ENCODE data around the gene PTGDS. TPM values are rescaled to one million over a fixed set of nuclear protein-coding genes. Genes with fewer than 3 reads are reported as not detected.

PTGDS gene
- total RNA-seq, 4 donors from 2014 or later: 10.4 to 77.9 (median 51.6) TPM

GRCh38 chr9:136985027-136985602, 7.8 kb downstream of the PTGDS start:
- DNase-seq (ENCODE audit: extremely low spot score): no peak
- 4% methylated on average over 7 of the region's 48 CpGs for WGBS
- H3K4me1 ChIP-seq: peaks cover 14 to 33% (median 19%) of the 10 kb centered on the region in 4 donors
- H3K4me3 ChIP-seq: no peak overlapping the region
- peaks cover 0 to 73% (median 17%) of the 10 kb centered on the region in 4 donors for H3K27me3 ChIP-seq
- no peaks in the 10 kb centered on the region for H3K36me3 ChIP-seq
- no peaks in the 10 kb centered on the region for H3K9me3 ChIP-seq
- TF ChIP-seq EP300 (IDR thresholded peaks at IDR 0.05) (no peak), POLR2A (IDR thresholded peaks at IDR 0.05; ENCODE audit: low read depth) (no peak), CTCF (IDR thresholded peaks at IDR 0.05) (no peak), POLR2AphosphoS5 (IDR thresholded peaks at IDR 0.05) (no peak)
- no peak overlapping the region for H3K27ac ChIP-seq (replicated peaks in 1 of 4)
- intact Hi-C loops (cut with DNase I): no loop called here

GRCh38 chr9:136985853-136986252, 8.5 kb downstream of the PTGDS start:
- WGBS: 25% methylated on average over 22 of the region's 33 CpGs
- intact Hi-C loops (cut with DNase I): no loop called here
- H3K4me1 ChIP-seq: peaks cover 14 to 26% (median 19%) of the 10 kb centered on the region in 4 donors

GRCh38 chr9:136988872-136989271, 11.6 kb downstream of the PTGDS start:
- DNase-seq (ENCODE audit: extremely low spot score): no peak
- intact Hi-C loops (cut with DNase I): no loop called here
- Histone ChIP-seq H3K9me3 (no peaks in the 10 kb centered on the region), H3K36me3 (peaks cover 1 to 8% (median 5%) of the 10 kb centered on the region in 4 donors), H3K27me3 (peaks cover 0 to 52% (median 17%) of the 10 kb centered on the region in 4 donors), H3K27ac (replicated peaks in 1 of 4) (no peak overlapping the region), H3K4me3 (no peak overlapping the region), H3K4me1 (peaks cover 23 to 38% (median 32%) of the 10 kb centered on the region in 4 donors)
- TF ChIP-seq CTCF (IDR thresholded peaks at IDR 0.05): no peak
- TF ChIP-seq EP300 (IDR thresholded peaks at IDR 0.05): no peak
- TF ChIP-seq POLR2A (IDR thresholded peaks at IDR 0.05; ENCODE audit: low read depth): no peak
- TF ChIP-seq POLR2AphosphoS5 (IDR thresholded peaks at IDR 0.05): no peak
- 98% methylated on average over 3 of the region's 4 CpGs for WGBS

More at GRCh38 chr9:136985853-136986252, 8.5 kb downstream of the PTGDS start:
- Histone ChIP-seq H3K27ac (replicated peaks in 1 of 4) (no peak overlapping the region), H3K4me3 (no peak overlapping the region), H3K27me3 (peaks cover 0 to 72% (median 17%) of the 10 kb centered on the region in 4 donors), H3K36me3 (no peaks in the 10 kb centered on the region), H3K9me3 (no peaks in the 10 kb centered on the region)
- no peak for DNase-seq (ENCODE audit: extremely low spot score)
- no peak for TF ChIP-seq CTCF (IDR thresholded peaks at IDR 0.05)
- TF ChIP-seq POLR2AphosphoS5 (IDR thresholded peaks at IDR 0.05): no peak
- no peak for TF ChIP-seq EP300 (IDR thresholded peaks at IDR 0.05)
- TF ChIP-seq POLR2A (IDR thresholded peaks at IDR 0.05; ENCODE audit: low read depth): no peak

GRCh38 chr9:136990242-136990911, 13.1 kb downstream of the PTGDS start:
- no peak for TF ChIP-seq EP300 (IDR thresholded peaks at IDR 0.05)
- TF ChIP-seq POLR2AphosphoS5 (IDR thresholded peaks at IDR 0.05): no peak
- TF ChIP-seq POLR2A (IDR thresholded peaks at IDR 0.05; ENCODE audit: low read depth): no peak
- TF ChIP-seq CTCF (IDR thresholded peaks at IDR 0.05): no peak
- peaks cover 0 to 52% (median 15%) of the 10 kb centered on the region in 4 donors for H3K27me3 ChIP-seq
- H3K9me3 ChIP-seq: no peaks in the 10 kb centered on the region
- H3K36me3 ChIP-seq: peaks cover 4 to 18% (median 14%) of the 10 kb centered on the region in 4 donors
- H3K4me3 ChIP-seq: no peak overlapping the region
- H3K4me1 ChIP-seq: peaks cover 21 to 43% (median 35%) of the 10 kb centered on the region in 4 donors
- H3K27ac ChIP-seq (replicated peaks in 1 of 4): no peak overlapping the region
- intact Hi-C loops (cut with DNase I): loop anchor here (5.0 kb wide), 1 partner anchor 43 kb away; the partner anchor contains the start of gene C8G
- 82% methylated on average over 10 of the region's 10 CpGs for WGBS
- no peak for DNase-seq (ENCODE audit: extremely low spot score)

All from esophagus muscularis mucosa (tissue), 4 donors.